LNCaP clone FGC (cell line): ENCODE results near the gene ANKRD13D.

Experiments used
- DNase-seq: peaks from one replicate; pipeline ENCODE4 v3.0.0-alpha.2; 2011; ENCODE audit warnings: low read depth
- H3K4me3 ChIP-seq: 2 replicates; pipeline ENCODE4 v1.5.1; 2011; ENCODE audit warnings: mild to moderate bottlenecking, low read depth, low read length, control low read depth
- TF ChIP-seq, protein P1 (sequence below): IDR thresholded peaks from 2 replicates; pipeline ENCODE4 v1.5.1; 2012; ENCODE audit warnings: mild to moderate bottlenecking; ENCODE audit not compliant: control insufficient read depth, insufficient read depth; ENCODE audit errors: extremely low read depth

ANKRD13D gene

DNA sequence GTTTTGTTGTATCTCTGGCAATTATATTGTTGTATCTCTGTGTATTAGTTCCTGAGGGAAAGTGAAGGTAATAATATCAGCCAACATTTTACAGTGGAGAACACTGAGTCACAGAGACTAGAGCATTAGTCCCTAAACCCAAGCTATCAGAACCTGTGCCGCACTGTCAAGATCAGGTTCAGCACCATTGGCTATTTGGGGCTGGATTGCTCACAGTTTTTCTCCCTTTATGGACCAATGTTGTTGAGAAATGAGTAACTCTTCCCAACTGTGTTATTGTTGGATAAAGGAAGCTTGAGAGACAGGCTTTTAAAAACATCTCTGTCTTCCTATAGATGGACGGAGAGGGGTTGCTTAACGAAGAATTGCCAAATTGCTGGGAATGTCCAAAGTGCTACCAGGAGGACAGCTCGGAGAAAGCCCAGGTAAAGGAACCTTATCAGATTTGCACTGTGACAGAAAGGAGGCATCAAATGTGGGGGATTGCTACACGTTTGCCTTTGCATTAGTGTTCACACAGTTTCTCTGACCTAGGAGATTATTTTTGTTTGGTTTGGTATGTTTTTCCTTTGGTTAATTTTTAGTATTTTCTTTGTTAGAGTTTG is 41.1 kb upstream of the ANKRD13D start:
- TF ChIP-seq, protein P1, sequence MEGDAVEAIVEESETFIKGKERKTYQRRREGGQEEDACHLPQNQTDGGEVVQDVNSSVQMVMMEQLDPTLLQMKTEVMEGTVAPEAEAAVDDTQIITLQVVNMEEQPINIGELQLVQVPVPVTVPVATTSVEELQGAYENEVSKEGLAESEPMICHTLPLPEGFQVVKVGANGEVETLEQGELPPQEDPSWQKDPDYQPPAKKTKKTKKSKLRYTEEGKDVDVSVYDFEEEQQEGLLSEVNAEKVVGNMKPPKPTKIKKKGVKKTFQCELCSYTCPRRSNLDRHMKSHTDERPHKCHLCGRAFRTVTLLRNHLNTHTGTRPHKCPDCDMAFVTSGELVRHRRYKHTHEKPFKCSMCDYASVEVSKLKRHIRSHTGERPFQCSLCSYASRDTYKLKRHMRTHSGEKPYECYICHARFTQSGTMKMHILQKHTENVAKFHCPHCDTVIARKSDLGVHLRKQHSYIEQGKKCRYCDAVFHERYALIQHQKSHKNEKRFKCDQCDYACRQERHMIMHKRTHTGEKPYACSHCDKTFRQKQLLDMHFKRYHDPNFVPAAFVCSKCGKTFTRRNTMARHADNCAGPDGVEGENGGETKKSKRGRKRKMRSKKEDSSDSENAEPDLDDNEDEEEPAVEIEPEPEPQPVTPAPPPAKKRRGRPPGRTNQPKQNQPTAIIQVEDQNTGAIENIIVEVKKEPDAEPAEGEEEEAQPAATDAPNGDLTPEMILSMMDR: no peak
- H3K4me3 ChIP-seq: no peak overlapping the region
- DNase-seq: no peak

DNA sequence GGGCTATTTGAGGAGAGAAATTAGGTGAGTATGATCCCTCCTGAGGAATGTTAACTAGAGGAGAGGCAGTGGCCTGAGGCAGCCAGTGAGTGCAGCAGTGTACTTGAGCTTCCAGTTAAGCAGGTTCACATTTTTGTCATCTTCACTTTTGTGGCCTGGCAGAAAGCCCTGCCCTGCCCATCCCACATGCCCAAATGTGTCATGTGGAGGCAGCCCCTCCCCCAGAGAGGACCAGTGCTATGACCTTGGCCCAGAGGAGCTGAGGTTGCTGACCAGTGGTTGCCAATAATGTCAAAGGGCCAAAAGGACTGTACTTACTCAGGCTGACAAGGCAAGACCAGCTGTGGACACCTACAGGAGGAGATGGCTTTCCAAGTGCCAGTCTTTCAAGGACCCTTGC is 40.5 kb upstream of the ANKRD13D start:
- H3K4me3 ChIP-seq: no peak overlapping the region
- TF ChIP-seq, protein P1: no peak
- peak; percentile 90 for DNase-seq

DNA sequence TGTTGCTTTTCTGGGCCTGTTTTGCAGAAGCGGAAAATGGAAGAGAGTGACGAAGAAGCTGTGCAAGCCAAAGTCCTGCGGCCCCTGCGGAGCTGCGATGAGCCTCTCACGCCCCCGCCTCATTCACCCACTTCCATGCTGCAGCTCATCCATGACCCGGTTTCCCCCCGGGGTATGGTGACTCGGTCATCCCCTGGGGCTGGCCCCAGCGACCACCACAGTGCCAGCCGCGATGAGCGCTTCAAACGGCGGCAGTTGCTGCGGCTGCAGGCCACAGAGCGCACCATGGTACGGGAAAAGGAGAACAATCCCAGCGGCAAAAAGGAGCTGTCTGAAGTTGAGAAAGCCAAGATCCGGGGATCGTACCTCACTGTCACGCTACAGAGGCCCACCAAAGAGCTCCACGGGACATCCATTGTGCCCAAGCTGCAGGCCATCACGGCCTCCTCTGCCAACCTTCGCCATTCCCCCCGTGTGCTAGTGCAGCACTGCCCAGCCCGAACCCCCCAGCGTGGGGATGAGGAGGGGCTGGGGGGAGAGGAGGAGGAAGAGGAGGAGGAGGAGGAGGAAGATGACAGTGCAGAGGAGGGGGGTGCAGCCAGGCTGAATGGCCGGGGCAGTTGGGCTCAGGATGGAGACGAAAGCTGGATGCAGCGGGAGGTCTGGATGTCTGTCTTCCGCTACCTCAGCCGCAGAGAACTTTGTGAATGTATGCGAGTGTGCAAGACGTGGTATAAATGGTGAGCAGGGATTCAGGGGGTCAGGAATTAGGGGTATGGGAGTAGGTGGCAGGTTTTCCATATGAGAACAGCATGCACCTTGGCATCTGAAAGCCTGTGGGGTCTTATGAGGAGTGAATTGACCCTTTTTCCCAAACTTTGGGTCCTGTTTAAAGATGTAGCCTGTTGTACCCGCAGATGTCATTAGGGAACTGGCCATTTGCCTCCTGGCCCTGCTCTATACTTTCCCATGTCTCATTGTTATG is 38.8 kb upstream of the ANKRD13D start:
- no peak overlapping the region for H3K4me3 ChIP-seq
- no peak for DNase-seq
- TF ChIP-seq, protein P1: no peak

DNA sequence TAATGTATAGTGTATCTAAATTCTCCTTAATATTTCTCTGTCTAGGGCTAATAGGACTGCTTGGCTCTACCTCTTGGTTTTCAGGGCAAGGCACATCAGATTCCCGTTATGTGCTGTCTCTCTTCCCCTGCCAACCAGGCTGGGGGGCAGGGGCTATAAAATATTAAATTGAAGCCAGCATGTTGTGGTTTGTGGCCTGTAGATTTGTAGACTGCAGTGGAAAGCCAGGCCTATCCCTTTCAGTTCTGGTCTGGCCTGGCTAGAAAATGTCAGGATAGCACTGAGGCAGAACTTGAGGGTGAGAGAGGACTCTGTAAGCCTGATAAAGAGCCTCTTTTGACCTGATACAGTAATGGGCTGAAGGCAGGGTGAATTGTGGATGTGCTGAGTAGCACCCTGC is 37.3 kb upstream of the ANKRD13D start:
- DNase-seq: no peak
- H3K4me3 ChIP-seq: no peak overlapping the region
- TF ChIP-seq, protein P1: no peak

DNA sequence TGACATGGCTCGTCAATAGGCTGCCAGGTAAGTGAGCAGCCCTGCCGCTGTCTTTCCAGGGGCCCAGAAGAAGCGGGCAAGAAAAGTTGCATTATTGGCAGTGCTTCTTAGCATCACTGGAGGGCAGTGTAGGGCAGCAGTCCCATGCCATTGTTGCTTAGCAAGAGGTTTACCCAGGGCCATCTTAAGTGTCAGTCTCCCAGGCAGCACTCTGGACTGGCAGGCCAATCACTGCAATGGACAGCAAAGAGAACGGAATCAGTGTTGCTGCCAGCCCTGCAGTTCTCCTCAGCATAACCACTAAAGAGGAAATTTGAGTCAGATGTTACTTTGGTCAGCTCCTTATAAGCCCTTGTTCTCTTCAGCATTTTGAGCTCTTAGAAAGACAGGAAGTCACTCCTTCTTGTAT is 36.3 kb upstream of the ANKRD13D start:
- no peak for DNase-seq
- TF ChIP-seq, protein P1: peak; percentile 47
- H3K4me3 ChIP-seq: no peak overlapping the region

DNA sequence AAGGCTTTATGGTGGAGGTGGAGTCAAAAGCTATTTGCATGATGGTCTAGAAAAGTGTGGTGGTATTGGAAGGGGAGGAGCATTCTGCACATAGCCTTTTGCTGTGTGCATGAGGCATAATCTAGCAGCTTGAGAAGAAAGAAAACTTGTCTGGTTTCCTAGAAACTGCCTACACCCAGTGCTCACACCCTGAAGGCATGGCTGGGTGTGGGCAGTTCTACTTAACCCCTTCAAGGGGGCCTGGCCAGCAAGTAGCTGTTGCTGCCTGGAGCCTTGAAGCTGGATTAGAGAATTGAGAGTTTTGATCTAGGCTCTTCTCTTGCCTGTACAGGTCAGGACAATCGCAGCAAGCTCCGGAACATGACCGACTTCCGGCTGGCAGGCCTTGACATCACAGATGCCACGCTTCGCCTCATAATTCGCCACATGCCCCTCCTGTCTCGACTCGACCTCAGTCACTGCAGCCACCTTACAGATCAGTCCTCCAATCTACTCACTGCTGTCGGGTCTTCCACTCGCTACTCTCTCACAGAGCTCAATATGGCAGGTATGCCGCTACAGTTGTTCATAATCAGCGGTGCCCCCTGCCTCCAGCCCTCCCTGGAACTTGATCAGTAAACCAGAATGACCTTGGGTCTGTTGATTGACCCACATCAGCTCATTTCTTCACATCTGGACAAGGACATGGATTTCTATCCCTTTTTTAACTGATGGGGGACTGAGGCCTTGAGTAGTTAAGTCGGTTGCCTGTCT is 35.1 kb upstream of the ANKRD13D start:
- TF ChIP-seq, protein P1: no peak
- H3K4me3 ChIP-seq: no peak overlapping the region
- DNase-seq: no peak
